Right forelimb (tissue), 1 donor: ENCODE data around the gene SFMBT2.
"Not testable (repeated sequence)": the region's sequence is repeated elsewhere in the genome, so short reads cannot be mapped to it uniquely, and the experiment has no call there.

Experiments
- DNase-seq: peaks from one replicate; pipeline ENCODE4 v3.0.0-alpha.2; 2018

Gene SFMBT2

GRCh38 chr10:7317786-7318446 lies 92.9 kb downstream of the SFMBT2 start:
- DNase-seq, result no peak

DNA sequence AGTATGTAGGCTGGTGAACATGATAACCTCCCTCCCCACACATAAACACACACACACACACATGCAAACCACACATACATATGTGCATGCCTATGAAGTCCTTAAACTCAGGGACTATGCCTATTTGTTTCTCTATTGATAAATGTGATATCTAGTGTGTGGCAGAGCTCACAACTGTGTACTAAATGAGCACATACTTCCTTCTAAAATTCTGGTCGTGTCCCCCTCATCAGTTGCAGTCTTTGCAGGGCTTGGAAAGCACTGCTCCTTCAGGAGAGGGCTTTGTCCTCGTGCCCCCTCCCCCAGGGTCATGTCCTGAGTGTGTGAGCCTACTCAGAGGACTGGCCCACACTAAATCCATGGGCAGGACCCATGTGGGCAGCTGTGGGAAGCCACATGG lies 94.0 kb downstream of the SFMBT2 start:
- no peak for DNase-seq

- DNase-seq, result no peak
These were observed 94.9 kb downstream of the SFMBT2 start for GRCh38 chr10:7315906-7316305.

- DNase-seq, result no peak
These were observed 96.7 kb downstream of the SFMBT2 start for GRCh38 chr10:7314170-7314569.

GRCh38 chr10:7312488-7312857 lies 98.4 kb downstream of the SFMBT2 start:
- no peak for DNase-seq

GRCh38 chr10:7311850-7312487 lies 98.9 kb downstream of the SFMBT2 start:
- not testable (repeated sequence) for DNase-seq

DNA sequence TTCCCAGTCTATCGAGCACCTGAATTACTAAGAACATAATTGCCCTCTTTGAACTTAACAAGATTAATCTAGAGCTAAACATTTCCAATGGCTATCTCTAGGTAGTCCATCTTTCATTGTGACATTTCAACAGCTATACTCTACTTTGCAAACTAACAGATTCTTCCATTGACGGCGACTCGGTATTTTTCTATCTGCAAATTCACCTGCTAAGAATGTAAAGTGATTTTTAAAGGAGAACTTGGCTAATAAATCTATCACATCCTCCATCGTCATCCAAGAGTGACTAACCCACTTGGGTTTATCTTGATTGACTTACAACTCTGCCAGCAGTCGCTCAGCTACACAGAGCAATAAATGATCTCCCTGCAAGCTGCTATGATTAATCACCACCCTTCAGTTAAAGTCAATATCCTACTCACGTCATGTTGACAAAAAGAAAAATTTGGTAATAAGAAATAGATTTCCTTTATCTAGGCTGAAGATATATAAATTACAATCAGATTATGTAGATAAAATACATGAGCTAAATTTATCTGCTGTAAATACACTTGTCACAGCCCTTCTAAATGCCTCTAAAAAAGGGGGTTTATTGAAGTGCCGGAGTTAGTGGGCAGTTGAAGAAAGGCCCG lies 99.5 kb downstream of the SFMBT2 start:
- DNase-seq, result no peak

DNA sequence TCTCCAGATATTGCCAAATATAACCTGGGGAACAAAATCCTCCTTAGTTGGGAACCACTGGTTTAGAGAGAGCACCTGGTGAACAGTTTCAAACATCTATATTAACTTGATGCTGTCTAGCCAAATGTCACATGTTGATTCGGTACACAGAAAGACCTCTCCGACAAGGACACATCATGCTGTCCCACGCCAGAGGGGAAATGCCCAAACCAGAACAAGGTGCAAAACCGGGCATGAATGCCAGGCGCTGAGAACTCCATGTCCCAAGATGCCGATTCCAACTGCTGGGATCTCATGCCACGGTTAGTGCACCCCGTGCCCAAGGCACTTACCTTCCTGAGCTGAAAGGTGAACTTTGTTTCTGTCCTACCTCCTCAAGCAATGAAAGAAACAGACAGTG lies 100.8 kb downstream of the SFMBT2 start:
- no peak for DNase-seq

DNA sequence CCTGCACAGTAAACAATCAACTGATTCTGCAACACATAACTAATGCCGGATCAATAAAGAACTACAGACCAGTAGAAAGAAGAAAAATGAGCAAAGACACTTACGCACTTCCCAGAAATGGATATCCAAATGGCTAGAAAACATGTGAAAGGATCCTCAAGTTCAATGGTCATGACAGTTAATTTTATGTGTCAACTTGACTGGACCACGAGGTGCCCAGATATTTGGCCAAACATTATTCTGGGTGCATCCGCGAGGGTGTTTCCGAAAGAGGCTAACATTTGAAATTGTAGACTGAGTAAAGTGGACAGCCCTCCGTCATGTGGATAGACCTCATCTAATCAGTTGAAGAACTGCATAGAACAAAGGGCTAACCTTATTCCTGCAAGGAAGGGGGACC lies 102.0 kb downstream of the SFMBT2 start:
- no peak for DNase-seq

GRCh38 chr10:7306616-7307015 lies 104.2 kb downstream of the SFMBT2 start:
- no peak for DNase-seq

DNA sequence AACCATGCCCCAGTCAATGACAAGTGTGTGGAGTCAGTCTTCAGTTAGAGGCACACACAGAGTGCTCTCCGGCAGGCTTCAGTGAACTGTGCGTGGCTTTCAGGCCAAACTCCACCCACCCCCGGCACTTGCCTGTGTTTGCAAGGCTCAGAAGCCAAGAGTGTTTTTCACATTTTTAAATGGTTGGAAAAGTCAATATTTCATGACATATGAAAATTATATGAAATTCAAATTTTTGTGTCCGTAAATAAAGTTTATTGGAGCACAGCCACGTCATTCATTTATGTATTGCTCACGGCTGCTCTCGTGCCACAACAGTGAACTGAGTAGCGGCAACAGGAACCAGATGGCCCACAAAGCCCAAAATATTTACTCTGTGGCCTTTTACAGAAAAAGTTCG lies 104.7 kb downstream of the SFMBT2 start:
- DNase-seq, result no peak

- DNase-seq, result no peak
These were observed 105.8 kb downstream of the SFMBT2 start for GRCh38 chr10:7305053-7305452.

DNA sequence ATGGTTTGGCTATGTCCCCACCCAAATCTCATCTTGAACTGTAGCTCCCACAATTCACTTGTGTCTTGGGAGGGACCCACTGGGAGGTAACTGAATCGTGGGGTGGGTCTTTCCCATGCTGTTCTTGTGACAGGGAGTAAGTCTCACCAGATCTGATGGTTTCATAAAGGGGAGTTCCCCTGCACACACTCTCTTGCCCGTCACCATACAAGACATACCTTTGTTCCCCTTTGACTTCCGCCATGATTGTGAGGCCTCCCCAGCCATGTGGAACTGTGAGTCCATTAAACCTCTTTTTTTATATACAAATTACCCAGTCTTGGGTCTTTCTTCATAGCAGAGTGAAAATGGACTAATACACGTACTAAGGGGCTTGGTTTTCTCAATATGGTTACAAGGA lies 106.7 kb downstream of the SFMBT2 start:
- no peak for DNase-seq

- no peak for DNase-seq
These were observed 107.8 kb downstream of the SFMBT2 start for GRCh38 chr10:7302930-7303557.

- DNase-seq, result no peak
These were observed 108.4 kb downstream of the SFMBT2 start for GRCh38 chr10:7302392-7302906.

- DNase-seq, result no peak
These were observed 109.6 kb downstream of the SFMBT2 start for GRCh38 chr10:7301006-7301778.

DNA sequence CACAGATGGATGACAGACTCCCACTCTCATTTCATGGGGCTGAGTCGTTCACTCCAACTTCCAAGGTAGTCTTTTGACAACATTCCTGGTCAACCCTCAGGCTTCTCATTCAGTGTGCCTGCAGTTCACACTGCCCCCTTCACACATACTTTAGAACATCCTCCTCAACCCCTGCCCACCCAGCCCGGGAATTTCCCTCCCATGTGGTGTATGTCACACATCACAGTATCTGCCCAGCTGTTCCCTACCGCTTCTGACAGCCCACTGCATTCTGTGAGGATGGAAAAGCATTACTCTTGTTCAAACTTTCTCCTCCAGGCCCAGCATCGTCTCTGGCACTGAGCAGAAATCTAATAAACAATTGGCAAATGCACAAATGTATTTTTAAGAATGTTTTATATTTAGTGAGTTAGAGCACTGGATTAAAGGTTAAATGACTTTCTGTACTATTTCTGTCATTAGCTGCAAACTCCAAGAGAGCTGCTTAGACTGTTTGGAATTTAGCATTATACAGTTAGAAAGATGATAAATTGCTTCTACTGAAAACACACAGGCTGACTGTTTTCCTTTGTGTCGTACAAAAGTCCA lies 110.4 kb downstream of the SFMBT2 start:
- DNase-seq, result no peak

- not testable (repeated sequence) for DNase-seq
These were observed 111.1 kb downstream of the SFMBT2 start for GRCh38 chr10:7299601-7300325.

GRCh38 chr10:7298495-7298894 lies 112.3 kb downstream of the SFMBT2 start:
- DNase-seq, result no peak

DNA sequence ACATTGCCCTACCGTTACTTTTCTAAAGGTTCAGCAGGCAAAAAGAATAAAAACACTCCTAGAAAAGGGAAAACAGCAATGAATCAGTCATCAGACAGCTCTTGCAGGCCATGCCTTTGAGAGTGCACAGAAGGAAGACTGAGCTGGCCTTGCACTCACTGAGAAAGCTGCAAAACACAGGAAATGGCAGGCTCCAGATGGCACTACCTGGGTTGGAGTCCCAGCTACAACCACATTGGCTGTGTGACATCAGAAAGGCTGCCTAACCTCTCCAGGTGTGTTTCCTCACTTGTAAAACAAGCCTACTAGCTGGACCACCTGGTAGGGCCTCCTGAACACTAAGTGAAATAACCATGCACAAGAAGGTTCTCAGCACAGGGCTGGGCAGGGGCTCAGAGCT lies 113.7 kb downstream of the SFMBT2 start:
- DNase-seq, result no peak

DNA sequence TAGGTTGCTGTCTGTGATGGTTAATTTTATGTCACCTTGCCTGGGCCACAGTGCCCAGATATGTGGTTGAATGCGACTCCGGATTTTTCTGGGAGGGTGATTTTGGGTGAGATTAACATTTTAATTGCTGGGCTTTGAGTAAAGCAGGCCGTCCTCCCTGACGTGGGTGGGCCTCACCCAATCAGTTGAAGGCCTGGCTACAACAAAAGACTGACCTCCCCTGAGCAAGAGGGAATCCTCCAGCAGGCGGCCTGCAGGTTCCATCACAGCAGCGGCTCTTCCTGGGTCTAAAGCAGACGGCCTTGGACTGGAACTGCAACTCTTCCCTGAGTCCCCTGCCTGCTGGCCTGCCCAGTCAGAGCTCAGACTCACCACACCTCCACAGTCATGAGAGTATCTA lies 114.2 kb downstream of the SFMBT2 start:
- no peak for DNase-seq

DNA sequence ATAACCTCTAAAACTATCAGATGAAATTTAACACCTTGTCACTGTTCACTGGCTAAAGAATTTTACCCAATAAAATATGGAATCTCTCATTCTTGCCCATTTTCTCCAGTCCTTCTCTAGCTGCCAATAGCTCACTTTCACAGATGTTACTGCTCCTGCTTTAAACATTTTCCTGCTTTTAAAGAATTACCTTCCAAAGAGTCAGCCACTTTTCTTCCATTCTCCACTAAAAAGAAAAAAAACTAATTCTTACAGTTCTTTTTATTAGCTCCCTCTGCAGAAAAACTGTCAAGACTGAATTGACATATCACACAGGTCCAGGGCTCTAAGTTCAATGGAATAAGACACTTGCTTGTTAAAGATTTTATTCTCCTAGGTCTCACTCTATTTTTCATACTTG lies 114.8 kb downstream of the SFMBT2 start:
- DNase-seq, result no peak
